Activated T-cell treated with anti-CD3 and anti-CD28 coated beads, Interleukin-2, amount 50 U/mL, for 4 hours (primary cell): Measurements from ENCODE around the gene OR4S2. TPM values are rescaled to one million over a fixed set of nuclear protein-coding genes. Genes with fewer than 3 reads are reported as not detected.

Experiments
- ATAC-seq, 2 donors: fragments of 200-7000 bp; cut with Tn5 transposase; one replicate each; pipeline ENCODE4 v1.10.0; 2021
- DNase-seq: peaks from one replicate; pipeline ENCODE4 v3.0.0-alpha.2; 2020
- H3K27me3 Mint-ChIP-seq: one replicate; pipeline ENCODE4 v1.8.0; 2021; ENCODE audit warnings: low read depth, mixed read lengths
- H3K36me3 Mint-ChIP-seq: one replicate; pipeline ENCODE4 v1.8.0; 2022; ENCODE audit warnings: mixed read lengths; ENCODE audit not compliant: insufficient read depth
- H3K4me1 Mint-ChIP-seq: one replicate; pipeline ENCODE4 v1.8.0; 2021; ENCODE audit warnings: low read depth, mixed read lengths
- H3K4me3 Mint-ChIP-seq: one replicate; pipeline ENCODE4 v1.8.0; 2021; ENCODE audit warnings: mild to moderate bottlenecking, moderate library complexity, mixed read lengths
- H3K9me3 Mint-ChIP-seq: one replicate; pipeline ENCODE4 v1.8.0; 2021; ENCODE audit warnings: mixed read lengths
- total RNA-seq, 3 donors: library from RNA; stranded (reverse); gene quantifications; one replicate each; pipeline ENCODE4 v1.2.1, GENCODE V29; 2021

The OR4S2 gene
- total RNA-seq: not detected

- no peak within 1 kb of the TSS for H3K4me3 Mint-ChIP-seq
- ATAC-seq (no peak), DNase-seq (no peak)
- no peaks in the 10 kb centered on the region for H3K36me3 Mint-ChIP-seq
- no peaks in the 10 kb centered on the region for H3K4me1 Mint-ChIP-seq
- H3K27me3 Mint-ChIP-seq: no peaks in the 10 kb centered on the region
- H3K9me3 Mint-ChIP-seq: peaks cover 36% of the 10 kb centered on the region
Observed at GRCh38 chr11:55648027-55648426, at the start of gene OR4S2. OR4S2 (plus strand) TSS chr11:55648327; CDS start chr11:55650904, 2,577 bp downstream.

GRCh38 chr11:55607545-55607944 is 40.6 kb upstream of the OR4S2 start, which contains the start of gene OR4C11:
OR4C11 (minus strand) TSS chr11:55607645; CDS start chr11:55604373, 3,272 bp downstream.
- peaks cover 29% of the 10 kb centered on the region for H3K9me3 Mint-ChIP-seq
- no peak for ATAC-seq
- H3K27me3 Mint-ChIP-seq: no peaks in the 10 kb centered on the region
- DNase-seq: no peak
- no peaks in the 10 kb centered on the region for H3K4me1 Mint-ChIP-seq
- H3K36me3 Mint-ChIP-seq: no peaks in the 10 kb centered on the region
- no peak within 1 kb of the TSS for H3K4me3 Mint-ChIP-seq

DNA sequence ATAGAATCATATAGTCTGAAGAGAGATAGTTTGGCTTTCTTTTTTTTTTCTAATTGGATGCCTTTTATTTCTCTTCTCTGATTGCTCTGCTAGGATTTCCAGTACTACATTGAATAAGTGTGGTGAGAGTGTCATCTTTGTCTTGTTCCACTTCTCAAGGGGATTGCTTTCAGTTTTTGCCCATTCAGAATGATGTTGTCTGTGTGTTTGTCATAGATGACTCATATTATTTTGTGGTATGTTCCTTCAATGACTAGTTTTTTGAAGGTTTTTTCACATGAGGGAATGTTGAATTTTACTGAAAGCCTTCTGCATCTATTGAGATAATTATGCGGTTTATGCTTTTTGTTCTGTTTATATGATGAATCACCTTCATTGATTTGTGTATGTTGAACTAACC is 23.6 kb upstream of the OR4S2 start:
- Mint-ChIP-seq H3K36me3 (no peaks in the 10 kb centered on the region), H3K27me3 (no peaks in the 10 kb centered on the region), H3K9me3 (peaks cover 36% of the 10 kb centered on the region), H3K4me3 (no peak overlapping the region), H3K4me1 (no peaks in the 10 kb centered on the region)
- ATAC-seq: no peak
- DNase-seq: no peak

GRCh38 chr11:55634813-55635212 is 13.3 kb upstream of the OR4S2 start, which contains the start of gene OR4P4:
OR4P4 (plus strand) TSS chr11:55635113.
- no peak for DNase-seq
- Mint-ChIP-seq H3K36me3 (no peaks in the 10 kb centered on the region), H3K4me1 (no peaks in the 10 kb centered on the region), H3K27me3 (no peaks in the 10 kb centered on the region), H3K4me3 (no peak within 1 kb of the TSS), H3K9me3 (peaks cover 15% of the 10 kb centered on the region)
- no peak for ATAC-seq

GRCh38 chr11:55652560-55652959 is 4.4 kb downstream of the OR4S2 start:
- Mint-ChIP-seq H3K36me3 (no peaks in the 10 kb centered on the region), H3K9me3 (peaks cover 15% of the 10 kb centered on the region), H3K27me3 (no peaks in the 10 kb centered on the region), H3K4me3 (no peak overlapping the region), H3K4me1 (no peaks in the 10 kb centered on the region)
- ATAC-seq: no peak
- DNase-seq: no peak

- ATAC-seq (no peak), DNase-seq (no peak)
- H3K9me3 Mint-ChIP-seq: peaks cover 14% of the 10 kb centered on the region
- no peak overlapping the region for H3K4me3 Mint-ChIP-seq
- no peaks in the 10 kb centered on the region for H3K27me3 Mint-ChIP-seq
- H3K36me3 Mint-ChIP-seq: no peaks in the 10 kb centered on the region
- no peaks in the 10 kb centered on the region for H3K4me1 Mint-ChIP-seq
Observed at GRCh38 chr11:55655096-55655495, 7.0 kb downstream of the OR4S2 start.

GRCh38 chr11:55658031-55658573 is 10.0 kb downstream of the OR4S2 start:
- H3K4me1 Mint-ChIP-seq: no peaks in the 10 kb centered on the region
- no peaks in the 10 kb centered on the region for H3K36me3 Mint-ChIP-seq
- no peak for ATAC-seq
- peaks cover 7% of the 10 kb centered on the region for H3K9me3 Mint-ChIP-seq
- no peak overlapping the region for H3K4me3 Mint-ChIP-seq
- H3K27me3 Mint-ChIP-seq: no peaks in the 10 kb centered on the region
- DNase-seq: no peak

DNA sequence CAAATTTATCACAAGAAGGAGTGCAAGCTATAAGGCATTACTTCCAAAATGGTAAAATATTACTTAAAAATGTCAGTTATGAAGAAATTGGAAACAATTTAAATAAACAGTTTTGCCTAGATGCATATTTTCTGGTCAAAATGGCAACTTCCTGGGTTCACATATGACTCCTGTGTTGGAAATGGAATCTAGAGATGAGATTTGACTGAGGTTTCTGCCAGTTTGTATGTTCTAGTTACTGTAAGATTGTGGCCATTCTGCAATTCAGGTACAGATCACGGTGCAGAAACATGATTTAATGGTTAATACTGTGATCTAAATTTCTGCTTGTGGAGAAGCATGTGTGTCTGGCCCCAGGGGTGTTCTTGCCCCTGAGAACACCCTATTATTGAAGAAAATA is 10.5 kb downstream of the OR4S2 start:
- Mint-ChIP-seq H3K4me3 (no peak overlapping the region), H3K4me1 (no peaks in the 10 kb centered on the region), H3K9me3 (peaks cover 9% of the 10 kb centered on the region), H3K36me3 (no peaks in the 10 kb centered on the region), H3K27me3 (no peaks in the 10 kb centered on the region)
- no peak for ATAC-seq
- DNase-seq: no peak

DNA sequence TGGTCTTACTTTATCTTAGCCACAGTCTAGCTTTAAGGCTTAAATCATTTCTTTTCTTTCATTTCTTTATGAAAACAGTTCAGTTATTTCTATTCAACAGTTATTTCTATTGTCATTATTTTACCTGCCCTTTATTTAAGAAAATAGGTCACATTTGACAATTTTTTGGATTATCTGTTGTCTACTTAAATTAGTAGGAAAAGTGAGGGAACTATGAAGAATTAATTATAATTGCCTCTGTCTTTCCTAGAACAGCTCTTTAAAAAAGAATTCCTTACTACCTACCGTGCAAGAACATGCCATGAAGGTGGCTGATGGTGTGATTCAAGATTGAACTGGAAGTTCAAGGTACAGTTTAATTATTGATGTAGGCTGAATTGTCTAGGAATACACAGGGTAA is 13.8 kb downstream of the OR4S2 start, which contains the start of gene OR4C6:
Gene OR4C6, plus strand, starts transcription at position 301 of the 400 bp plus-strand sequence. CDS start 2,966 bp downstream, outside the sequence.
- Mint-ChIP-seq H3K9me3 (peaks cover 6% of the 10 kb centered on the region), H3K4me3 (no peak within 1 kb of the TSS), H3K4me1 (no peaks in the 10 kb centered on the region), H3K27me3 (no peaks in the 10 kb centered on the region), H3K36me3 (no peaks in the 10 kb centered on the region)
- DNase-seq: no peak
- ATAC-seq: no peak

DNA sequence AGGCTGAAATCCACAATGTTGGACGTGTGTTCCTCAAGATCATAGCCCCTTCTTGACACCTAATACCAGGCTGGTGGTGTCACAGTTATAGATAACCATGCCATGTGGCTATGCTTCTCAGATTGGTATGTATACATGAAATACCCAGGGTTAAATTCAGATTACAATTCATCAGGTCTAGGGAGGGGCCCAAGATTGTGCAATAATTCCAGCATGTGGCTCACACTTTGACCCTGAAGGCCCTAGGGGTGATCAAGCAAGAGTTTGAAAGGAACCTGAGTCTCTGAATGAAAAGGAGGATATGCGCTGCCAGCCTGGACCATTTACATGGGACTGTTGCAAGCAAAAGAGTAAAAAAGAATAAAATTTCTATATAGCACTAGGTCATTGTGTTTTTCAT is 21.2 kb downstream of the OR4S2 start:
- DNase-seq (no peak), ATAC-seq (no peak)
- no peaks in the 10 kb centered on the region for H3K36me3 Mint-ChIP-seq
- peaks cover 7% of the 10 kb centered on the region for H3K9me3 Mint-ChIP-seq
- no peaks in the 10 kb centered on the region for H3K27me3 Mint-ChIP-seq
- H3K4me1 Mint-ChIP-seq: no peaks in the 10 kb centered on the region
- H3K4me3 Mint-ChIP-seq: no peak overlapping the region

- Mint-ChIP-seq H3K27me3 (no peaks in the 10 kb centered on the region), H3K4me1 (no peaks in the 10 kb centered on the region), H3K9me3 (peaks cover 4% of the 10 kb centered on the region), H3K4me3 (no peak overlapping the region), H3K36me3 (no peaks in the 10 kb centered on the region)
- DNase-seq (no peak), ATAC-seq (no peak)
Observed at GRCh38 chr11:55673860-55674259, 25.7 kb downstream of the OR4S2 start.

- no peaks in the 10 kb centered on the region for H3K36me3 Mint-ChIP-seq
- peaks cover 16% of the 10 kb centered on the region for H3K9me3 Mint-ChIP-seq
- H3K27me3 Mint-ChIP-seq: no peaks in the 10 kb centered on the region
- DNase-seq: no peak
- no peaks in the 10 kb centered on the region for H3K4me1 Mint-ChIP-seq
- no peak for ATAC-seq
- H3K4me3 Mint-ChIP-seq: no peak overlapping the region
Observed at GRCh38 chr11:55697817-55698216, 49.7 kb downstream of the OR4S2 start.

DNA sequence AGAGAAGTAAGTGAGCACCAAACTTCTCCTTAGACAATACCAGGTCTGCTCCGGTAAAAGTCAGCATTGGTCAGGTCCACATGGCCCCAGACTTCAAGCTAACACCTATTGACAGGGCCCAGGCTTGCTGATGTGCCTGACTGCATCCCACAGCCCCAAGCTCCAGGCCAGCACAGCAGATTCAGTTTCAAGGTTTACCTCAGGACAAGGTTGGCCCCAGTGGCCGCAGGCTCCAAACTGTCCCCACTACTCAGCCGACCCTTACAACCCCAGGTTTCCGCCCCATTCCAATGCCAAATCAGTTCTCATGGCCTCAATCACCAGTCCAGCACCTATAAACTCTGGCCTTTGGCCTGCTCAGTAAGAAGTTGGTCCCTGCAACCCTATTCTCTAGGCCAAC is 53.3 kb downstream of the OR4S2 start:
- Mint-ChIP-seq H3K4me1 (no peaks in the 10 kb centered on the region), H3K9me3 (peaks cover 25% of the 10 kb centered on the region), H3K4me3 (no peak overlapping the region), H3K27me3 (no peaks in the 10 kb centered on the region), H3K36me3 (no peaks in the 10 kb centered on the region)
- no peak for DNase-seq
- no peak for ATAC-seq
